NCI-H2107 treated with DMSO at 0.1 percent for 48 hours (cell line): ENCODE results near the gene MRPL37.
"Not testable (repeated sequence)": the region's sequence is repeated elsewhere in the genome, so short reads cannot be mapped to it uniquely, and the experiment has no call there.

Source experiments
- DNase-seq: peaks from one replicate; lab custom pipeline; 2025; ENCODE audit not compliant: unreplicated experiment; lab: John Stamatoyannopoulos, UW

Gene MRPL37

GRCh38 chr1:54218883-54219687, 19.1 kb downstream of the MRPL37 start:
- DNase-seq, result no peak

- DNase-seq, result no peak
Observed at GRCh38 chr1:54219688-54220003, 19.7 kb downstream of the MRPL37 start.

DNA sequence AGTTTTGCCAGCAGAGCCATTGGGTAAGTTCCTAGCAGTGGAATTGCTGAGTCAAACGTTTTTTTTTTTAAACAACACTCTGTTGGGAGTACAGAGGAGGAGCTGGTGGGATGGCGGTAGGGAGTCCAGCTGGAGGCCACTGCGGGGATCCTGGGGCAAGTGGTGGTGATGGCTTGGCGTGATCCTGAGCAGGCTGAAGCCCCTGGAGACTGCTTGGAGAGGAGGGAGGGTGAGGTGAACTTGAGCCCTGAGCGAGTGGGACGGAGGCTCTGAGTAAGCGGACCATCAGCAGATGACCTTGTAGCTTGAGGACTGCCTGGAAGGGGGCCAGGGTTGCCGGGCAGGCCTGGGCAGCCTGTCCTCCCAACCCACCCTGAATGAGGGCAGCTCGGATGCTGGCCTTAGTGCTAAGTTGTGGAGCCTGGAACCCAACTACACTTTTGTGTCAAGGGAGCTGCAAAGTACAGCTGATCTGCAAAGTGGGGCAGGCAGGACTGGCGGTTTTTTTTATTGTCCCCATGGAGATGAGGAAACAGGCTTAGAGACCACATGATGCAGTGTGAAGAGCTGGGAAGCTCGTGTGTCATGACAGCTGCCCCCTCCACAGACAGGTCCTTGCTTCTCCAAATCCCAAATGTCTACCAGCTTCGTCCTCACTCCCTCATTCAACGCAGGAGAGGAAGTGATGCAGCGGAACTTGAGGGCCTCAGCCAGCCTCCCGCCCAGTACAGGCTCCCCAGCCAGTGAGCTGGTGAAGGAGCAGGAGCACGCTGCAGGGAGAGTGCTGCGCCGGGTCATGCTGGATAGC, 20.2 kb downstream of the MRPL37 start:
- peak; percentile 62 for DNase-seq

DNA sequence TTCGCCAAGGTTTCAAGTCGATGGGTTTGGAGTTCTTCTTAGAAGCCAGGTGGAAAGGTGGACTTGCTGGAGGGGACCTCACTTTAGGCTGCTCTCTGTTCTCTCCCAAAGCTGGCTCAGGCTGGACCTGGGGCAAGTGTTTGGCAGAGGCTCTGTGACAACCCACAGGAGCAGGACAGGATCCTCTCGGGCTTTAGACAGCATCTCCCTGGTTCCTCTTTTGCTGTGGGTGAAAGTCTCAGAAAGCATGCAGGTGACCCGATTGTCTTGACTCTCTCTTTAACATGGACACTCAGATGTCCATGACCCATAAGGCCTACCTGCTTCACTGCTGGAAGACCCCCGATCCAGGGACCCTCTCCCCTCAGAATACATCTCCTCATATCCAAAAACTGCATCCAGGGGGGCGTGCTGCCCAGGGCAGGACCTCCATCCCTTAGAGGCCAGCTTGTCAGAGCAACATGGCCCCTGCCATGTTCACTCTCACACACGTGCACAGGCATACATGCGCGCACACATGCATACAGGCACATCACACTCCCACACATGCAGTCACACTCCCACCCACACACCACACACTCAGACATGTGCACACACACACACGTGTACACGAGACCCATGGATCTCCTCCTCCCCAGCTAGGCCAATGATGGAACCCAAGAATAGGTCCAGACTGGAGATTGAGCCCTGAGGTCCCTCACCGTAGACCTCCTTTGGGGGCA, 21.3 kb downstream of the MRPL37 start:
- no peak for DNase-seq

GRCh38 chr1:54221867-54222484, 22.0 kb downstream of the MRPL37 start:
- DNase-seq, result no peak

GRCh38 chr1:54222711-54223110, 22.7 kb downstream of the MRPL37 start:
- DNase-seq, result no peak

GRCh38 chr1:54223441-54224202, 23.7 kb downstream of the MRPL37 start:
- no peak for DNase-seq

GRCh38 chr1:54224233-54224632, 24.3 kb downstream of the MRPL37 start:
- DNase-seq, result no peak

DNA sequence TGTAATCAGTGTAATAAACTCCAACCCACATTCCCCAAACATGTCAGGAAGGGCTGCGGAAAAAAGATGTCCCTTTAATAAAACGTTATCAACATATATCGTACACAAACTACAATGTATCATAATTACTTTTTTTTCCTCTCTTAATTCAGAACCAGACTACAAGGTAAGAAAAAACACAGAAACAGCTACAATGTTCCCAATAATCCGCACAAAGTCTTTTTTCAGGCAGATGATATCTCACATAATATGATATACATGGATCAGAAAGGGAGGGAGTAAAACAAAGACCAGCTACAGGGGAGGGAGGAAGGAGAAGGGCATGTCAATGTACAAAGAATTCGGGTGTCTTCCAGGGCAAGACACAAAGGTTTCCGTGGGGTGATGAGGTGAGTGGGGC, 25.4 kb downstream of the MRPL37 start:
- no peak for DNase-seq

DNA sequence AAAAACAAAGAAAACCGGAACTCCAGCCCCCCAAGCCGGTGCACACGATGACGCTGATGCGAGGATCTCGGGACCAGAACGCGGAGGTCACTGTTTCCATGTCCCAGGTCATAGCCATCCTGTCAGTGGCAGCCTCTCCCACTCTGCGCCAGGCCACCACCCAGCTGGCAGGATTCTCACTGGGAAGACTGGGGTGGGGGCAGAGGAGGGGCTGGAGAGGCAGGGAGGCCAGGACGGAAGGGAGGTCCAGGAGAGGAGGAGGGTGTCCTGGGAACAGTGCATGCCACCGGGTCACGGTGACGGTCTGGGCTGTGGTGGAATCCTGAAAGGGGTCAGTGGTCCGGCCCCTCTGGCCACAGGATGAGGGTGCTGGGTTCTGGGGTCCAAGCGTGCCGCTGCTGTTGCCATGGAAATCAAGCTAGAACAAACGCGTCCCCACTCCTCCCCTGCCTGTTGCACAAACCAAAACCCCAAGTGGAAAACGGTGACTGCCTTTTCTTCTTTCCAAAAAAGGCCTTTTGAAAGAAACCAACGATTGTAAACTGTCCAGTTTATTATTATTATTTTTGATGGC, 26.1 kb downstream of the MRPL37 start:
- DNase-seq, result no peak

DNA sequence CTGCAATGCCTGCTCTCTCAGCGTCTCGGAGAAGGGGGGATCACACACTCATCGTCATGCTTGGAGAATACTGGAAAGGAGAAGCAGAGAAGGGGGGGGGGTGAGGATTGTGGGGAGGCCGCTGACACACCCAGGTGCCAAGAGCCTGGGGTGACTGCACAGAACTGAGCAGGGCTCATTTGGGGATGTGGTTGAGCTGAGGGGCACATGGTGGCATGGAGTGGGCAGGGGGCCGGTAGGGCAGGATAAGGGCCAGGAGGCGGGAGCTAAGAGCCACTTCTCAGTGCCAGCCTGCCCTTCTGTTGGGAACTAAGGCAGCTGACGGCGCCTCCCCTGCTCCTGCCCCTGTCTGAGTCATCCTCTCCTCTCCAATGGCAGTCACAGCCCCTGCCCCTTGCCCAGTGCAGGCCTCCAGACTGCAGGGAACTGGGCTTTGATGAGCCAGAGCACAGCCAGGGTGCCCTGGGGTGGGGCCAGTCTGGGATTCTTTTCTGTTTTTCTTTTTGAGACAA, 27.2 kb downstream of the MRPL37 start:
- no peak for DNase-seq

DNA sequence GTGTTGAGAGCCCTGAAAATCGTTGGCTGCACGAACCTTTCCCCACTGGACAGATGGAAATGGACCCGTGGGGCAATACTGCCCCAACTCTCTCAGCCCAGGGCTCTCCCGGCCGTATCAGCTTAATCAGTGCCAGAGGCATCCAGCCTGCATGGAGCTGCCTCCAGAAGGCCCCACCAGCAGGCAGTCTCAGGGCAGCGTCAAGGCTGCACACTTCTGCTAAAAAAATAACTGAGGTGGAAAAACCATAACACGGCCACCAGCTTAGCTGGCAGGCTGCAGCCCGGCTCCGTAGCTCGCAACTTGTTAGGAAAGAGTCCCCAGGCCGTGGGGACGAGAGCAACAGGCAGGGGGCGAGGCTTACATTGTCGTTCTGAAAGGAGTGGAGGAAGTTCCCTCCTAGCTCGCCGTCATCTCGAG, 27.9 kb downstream of the MRPL37 start:
- no peak for DNase-seq

DNA sequence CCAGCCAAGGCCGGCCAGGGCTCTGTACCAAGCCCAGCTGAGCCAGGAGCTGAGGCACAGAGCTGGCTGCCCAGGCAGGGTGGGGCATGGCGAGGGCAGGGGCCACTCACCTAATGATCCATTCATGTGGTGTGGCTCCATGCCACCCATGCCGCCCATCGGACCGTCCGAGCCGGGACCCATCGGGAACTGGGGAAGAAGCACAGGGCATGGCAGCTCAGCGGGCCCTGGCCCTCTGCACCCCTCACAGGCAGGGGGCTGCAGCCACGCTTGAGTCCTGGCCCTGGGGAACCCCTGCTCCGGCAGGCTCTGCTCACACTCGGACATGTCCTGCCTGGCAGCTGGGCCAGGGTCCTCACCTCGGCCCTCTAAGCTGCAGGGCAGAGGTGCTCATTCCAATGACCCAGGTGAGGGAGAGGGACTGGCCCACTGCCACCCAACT, 28.7 kb downstream of the MRPL37 start:
- no peak for DNase-seq

GRCh38 chr1:54229281-54229891, 29.4 kb downstream of the MRPL37 start:
- no peak for DNase-seq

- DNase-seq, result no peak
Observed at GRCh38 chr1:54230507-54231339, 30.8 kb downstream of the MRPL37 start.

- not testable (repeated sequence) for DNase-seq
Observed at GRCh38 chr1:54233196-54233595, 33.2 kb downstream of the MRPL37 start.

DNA sequence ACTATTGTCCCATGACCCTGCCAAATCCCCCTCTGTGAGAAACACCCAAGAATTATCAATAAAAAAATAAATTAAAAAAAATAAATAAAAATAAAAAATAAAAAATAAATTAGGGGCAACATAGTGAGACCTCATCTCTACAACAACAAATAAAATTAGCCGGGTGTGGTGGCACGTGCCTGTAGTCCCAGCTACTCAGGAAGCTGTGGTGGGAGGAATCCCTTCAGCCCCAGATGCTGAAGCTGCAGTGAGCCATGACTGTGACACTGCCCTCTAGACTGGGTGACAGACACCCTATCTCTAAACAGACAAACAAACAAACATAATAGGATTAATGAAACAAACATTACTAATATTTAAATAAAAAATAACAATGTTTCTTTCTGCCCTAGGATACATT, 34.3 kb downstream of the MRPL37 start:
- no peak for DNase-seq

- no peak for DNase-seq
Observed at GRCh38 chr1:54237586-54237985, 37.6 kb downstream of the MRPL37 start.
